ENCODE results near the gene CNGA1.

CNGA1 gene

DNA sequence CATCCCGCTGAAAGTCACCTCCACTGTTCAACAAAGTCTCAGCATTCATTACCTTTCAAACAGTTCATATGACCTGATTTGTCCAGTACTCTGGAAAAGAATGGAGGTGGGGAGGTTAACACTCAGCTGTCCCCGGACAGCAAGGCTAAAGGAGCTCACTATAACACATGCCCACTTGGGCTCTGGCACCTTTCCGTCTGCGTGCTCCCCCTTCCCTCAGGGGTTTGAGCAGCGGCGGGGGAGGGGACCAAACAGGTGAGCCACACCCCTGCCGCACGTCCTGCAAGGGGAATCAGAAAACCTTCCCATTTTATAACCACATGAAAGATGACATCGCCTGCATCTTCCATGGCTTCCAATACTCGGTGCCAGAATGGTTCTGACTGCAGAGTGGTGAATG is 62.2 kb downstream of the CNGA1 start:
- TF ChIP-seq GATA3 (IDR thresholded peaks at IDR 0.05; ENCODE audit: low read depth, low read length) = no peak
- no peak for TF ChIP-seq GATA2 (IDR thresholded peaks at IDR 0.05; ENCODE audit: low read depth, low read length)

DNA sequence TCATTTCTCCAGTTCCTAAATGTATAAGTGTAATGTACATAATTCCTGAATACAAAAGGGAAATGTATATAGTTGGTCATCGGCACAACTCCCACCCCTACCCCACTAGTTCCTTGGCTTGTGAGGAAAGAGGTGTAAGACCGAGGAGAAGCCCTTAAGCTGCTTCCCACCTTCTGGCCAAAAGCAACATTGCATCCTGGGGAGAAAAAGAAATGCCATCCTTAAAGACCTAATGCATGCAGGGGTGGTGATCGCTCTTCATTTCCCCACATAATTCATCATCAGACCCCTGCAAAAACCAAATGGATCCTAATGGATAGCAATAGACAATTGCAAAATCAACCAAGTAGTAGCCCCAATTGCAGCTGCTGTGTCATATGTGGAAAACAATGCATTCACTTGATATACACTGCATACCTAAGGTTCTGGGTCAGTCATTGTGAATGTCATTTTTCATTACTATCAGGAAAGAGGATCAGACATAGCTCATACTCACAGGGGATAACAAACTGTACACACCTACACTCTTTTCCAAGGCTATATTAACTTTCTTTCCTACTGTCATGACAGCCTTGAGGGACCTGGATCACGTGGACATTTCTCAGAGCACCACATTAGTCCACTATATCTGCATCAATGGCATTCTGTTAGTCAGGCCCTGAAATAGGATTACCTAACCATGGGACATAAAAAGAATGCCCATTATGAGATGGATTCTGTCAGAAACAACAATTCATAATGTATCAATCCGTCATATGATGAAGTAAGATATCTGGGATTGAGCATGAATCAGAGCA is 70.4 kb downstream of the CNGA1 start:
- TF ChIP-seq GATA3 (IDR thresholded peaks at IDR 0.05; ENCODE audit: low read depth, low read length) = no peak
- no peak for TF ChIP-seq GATA2 (IDR thresholded peaks at IDR 0.05; ENCODE audit: low read depth, low read length)

DNA sequence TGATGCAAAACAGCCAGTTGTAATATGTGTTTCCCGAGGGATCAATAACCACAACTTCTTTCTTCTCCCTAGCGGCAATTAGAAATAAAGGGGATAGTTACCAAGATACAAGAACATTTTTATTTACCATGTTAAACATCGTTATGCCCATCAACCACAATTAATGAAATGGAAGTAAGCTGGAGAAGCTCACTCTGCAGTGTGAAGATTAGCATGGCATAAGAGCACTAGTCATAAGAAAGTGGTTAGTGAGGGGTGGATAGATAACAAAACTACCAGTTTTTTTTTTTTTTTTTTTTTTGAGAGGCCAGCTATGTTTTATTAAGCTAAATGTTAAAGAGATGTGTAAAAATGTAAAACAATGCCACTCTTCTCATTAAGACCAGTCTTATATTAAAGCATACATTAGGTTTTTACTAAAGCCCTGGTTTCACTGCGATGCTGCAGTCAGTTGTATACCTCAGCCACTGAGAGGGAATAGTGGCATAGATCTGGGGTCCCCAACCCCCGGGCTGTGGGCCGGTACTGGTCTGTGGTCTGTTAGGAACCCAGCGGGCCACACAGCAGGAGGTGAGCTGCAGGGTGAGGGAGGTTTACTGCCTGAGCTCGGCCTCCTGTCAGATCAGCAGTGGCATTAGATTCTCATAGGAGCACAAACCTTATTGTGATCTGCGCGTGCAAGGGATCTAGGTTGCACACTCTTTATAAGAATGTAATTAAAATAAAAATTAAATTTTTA is 74.2 kb downstream of the CNGA1 start:
- TF ChIP-seq GATA2 (IDR thresholded peaks at IDR 0.05; ENCODE audit: low read depth, low read length) = no peak

DNA sequence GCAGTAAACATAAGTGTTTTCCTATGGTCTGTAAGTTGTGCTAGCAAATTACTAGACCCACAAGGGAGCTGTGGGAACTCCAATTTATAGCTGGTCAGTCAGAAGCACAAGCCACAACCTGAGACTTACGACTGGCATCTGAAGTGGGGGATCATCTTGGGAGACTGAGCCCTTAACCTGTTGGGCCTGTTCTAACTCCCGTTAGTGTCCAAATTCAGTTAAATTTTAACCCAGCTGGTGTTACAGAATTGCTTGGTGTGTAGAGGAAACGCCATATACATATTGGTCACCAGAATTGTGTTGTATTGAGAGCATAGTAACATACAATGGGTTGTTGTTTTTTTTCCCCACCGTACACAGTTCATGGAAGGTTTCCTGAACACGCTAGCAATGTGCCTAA is 77.0 kb downstream of the CNGA1 start:
- TF ChIP-seq GATA3 (IDR thresholded peaks at IDR 0.05; ENCODE audit: low read depth, low read length) = no peak
- TF ChIP-seq GATA2 (IDR thresholded peaks at IDR 0.05; ENCODE audit: low read depth, low read length) = no peak

DNA sequence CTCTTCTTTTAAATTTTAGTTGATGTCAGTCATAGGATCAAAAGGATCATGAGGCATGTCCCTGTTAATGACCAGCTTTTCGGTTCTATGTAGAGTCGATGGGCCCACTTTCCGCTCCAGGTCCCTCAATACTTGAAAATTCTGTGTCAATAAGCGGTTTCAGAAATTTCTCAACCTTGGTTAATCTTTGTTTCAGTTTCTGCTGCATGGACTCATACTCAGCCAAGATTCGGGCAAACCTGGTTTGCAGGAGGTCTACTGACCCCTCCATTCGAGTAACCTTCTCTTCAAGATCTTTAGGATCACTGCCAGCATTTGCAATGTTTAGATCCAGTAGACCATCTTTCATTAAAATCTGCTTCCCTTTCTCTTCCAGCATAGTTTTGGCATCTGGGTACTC is 80.1 kb downstream of the CNGA1 start:
- TF ChIP-seq GATA2 (IDR thresholded peaks at IDR 0.05; ENCODE audit: low read depth, low read length) = no peak
- TF ChIP-seq GATA3 (IDR thresholded peaks at IDR 0.05; ENCODE audit: low read depth, low read length) = no peak

DNA sequence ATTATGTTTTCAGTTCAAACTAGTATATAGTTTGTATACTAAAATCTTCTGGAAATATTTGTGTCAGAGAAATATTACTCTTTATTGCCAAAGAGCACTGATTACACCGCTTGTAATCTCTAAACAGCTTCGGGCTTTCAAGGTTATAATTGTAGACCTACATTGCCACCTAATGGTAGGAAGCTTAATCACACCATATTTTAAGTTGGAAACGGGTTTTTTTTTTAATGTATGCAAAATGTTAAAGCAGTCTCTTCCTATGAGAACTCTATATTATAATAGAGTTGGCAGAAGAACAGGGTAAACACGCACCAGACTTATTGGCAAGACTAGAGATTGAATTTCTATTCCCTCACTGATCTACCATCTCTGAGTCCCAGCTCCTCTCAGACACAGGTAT is 82.6 kb downstream of the CNGA1 start:
- TF ChIP-seq GATA2 (IDR thresholded peaks at IDR 0.05; ENCODE audit: low read depth, low read length) (no peak), GATA3 (IDR thresholded peaks at IDR 0.05; ENCODE audit: low read depth, low read length) (no peak)

DNA sequence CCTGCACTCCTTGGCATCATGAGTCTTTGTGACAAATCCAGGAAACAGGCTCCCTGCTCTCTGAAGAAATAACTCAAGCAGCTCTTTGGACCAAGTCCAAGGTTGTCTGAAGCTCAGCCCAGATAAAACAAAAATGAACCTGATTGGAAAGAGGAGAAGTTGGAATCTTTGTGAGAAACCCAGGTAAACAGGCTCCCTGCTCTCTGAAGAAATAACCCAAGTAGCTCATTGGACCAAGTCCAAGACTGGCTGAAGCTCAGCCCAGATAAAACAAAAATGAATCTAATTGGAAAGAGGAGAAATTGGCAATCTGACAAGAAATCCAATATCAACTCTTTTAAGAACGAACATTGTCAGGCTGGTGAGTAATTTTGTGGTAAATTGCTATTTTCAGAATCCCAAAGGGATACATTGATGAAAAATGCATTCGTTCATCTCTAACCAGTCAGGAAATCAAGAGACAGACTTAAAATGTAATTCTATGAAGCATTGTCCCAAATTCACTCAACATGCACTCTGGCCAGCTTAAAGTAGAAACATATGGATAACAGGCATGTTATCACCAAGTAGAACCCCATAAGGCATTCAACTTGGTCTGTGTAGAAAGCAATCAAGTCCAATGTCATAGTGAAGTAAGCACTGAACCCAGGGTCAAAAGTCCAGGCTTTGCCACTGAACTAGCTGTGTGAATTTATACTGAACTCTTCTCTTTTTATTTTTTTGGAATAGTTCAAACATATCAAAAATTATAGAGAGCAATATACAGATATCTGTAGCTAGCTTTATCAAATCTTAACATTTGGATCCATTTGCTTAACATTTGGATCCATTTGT is 85.3 kb downstream of the CNGA1 start:
- TF ChIP-seq GATA2 (IDR thresholded peaks at IDR 0.05; ENCODE audit: low read depth, low read length) (no peak), GATA3 (IDR thresholded peaks at IDR 0.05; ENCODE audit: low read depth, low read length) (no peak)

DNA sequence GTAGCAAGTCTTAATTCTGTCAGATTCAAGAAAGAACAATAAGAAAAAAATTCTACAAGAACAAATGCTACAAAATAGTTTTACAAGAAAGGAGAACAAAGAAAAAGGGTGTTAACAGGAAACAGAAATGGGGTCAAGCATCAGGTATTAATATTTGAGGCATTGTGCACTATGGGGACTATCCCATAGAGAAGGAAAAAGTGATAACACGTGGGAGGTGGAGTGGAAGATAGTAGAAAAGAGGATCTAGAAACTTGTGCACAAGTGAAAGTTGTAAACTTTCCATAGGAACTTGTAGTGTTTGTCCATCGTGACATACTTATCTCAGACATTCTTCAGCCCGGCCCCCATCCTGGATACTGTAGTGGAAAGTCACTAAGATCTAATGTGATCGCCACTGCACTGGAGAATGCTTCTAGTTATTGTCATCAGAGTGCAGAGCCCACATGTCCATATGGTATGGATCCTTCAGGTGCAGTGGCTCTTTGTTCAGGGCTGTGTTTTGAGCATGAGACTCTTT is 86.7 kb downstream of the CNGA1 start:
- TF ChIP-seq GATA3 (IDR thresholded peaks at IDR 0.05; ENCODE audit: low read depth, low read length) (no peak), GATA2 (IDR thresholded peaks at IDR 0.05; ENCODE audit: low read depth, low read length) (no peak)

DNA sequence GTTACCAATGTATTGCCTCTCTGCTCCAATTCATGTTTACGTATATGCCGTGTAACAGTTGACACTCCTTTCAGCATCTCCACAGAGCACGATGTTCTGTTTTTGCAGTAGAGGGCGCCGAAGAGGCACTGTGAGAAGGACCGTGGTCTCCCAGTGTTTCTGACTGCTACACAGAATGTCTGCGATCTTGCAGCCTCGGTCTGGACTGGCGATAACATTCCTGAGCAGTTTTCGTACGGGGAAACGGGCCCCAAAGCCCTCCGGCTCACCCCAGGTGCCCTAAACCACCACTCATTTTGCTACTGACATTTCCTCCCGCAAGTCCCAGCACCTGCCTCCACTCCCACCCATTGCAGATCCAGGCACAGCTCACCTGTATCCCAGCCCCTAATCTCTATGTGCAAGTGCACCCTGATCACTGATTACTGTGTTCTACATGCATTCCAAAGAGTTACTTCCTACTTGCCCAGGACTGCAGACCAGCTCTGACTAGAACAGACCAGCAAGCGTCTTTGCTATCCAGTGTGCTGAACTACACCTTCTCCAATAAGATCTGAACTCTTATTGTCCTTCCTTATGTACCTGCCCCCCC is 89.7 kb downstream of the CNGA1 start:
- TF ChIP-seq GATA2 (IDR thresholded peaks at IDR 0.05; ENCODE audit: low read depth, low read length) = no peak
- no peak for TF ChIP-seq GATA3 (IDR thresholded peaks at IDR 0.05; ENCODE audit: low read depth, low read length)

DNA sequence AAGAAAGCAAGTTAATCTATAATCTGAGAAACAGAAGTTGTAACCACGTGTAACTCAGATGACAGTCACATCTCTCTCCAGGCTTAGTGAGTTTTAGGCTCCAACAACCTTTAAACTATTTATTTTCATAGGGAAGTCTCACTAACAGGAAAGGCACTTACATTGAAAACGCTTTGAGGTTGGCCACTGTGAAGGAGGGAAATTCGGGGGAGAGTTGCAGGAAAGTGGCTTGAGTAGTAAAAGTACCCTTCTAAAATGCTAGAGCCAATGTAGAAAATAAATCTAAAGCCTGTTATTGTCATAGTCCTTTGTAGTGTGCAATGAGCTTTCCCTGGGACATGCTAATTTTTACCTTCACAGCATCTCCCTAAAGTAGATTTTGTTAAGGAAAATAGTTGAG is 101.1 kb downstream of the CNGA1 start:
- no peak for TF ChIP-seq GATA3 (IDR thresholded peaks at IDR 0.05; ENCODE audit: low read depth, low read length)
- TF ChIP-seq GATA2 (IDR thresholded peaks at IDR 0.05; ENCODE audit: low read depth, low read length) = no peak

DNA sequence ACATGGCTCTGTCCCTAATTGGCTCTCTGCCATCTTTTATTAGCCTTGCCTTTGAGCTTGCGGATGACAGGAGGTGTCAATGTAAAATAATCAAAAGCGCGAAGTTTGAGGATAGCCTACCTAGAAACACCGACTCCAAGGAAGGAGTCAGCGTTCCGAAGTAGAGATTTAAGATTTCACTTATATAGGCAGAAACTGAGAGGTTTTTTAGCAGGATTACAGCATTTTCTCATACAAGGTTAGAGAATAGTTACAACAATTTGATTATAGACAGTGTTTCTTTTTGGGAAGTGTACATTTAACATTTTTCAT is 101.6 kb downstream of the CNGA1 start:
- no peak for TF ChIP-seq GATA2 (IDR thresholded peaks at IDR 0.05; ENCODE audit: low read depth, low read length)
- no peak for TF ChIP-seq GATA3 (IDR thresholded peaks at IDR 0.05; ENCODE audit: low read depth, low read length)

DNA sequence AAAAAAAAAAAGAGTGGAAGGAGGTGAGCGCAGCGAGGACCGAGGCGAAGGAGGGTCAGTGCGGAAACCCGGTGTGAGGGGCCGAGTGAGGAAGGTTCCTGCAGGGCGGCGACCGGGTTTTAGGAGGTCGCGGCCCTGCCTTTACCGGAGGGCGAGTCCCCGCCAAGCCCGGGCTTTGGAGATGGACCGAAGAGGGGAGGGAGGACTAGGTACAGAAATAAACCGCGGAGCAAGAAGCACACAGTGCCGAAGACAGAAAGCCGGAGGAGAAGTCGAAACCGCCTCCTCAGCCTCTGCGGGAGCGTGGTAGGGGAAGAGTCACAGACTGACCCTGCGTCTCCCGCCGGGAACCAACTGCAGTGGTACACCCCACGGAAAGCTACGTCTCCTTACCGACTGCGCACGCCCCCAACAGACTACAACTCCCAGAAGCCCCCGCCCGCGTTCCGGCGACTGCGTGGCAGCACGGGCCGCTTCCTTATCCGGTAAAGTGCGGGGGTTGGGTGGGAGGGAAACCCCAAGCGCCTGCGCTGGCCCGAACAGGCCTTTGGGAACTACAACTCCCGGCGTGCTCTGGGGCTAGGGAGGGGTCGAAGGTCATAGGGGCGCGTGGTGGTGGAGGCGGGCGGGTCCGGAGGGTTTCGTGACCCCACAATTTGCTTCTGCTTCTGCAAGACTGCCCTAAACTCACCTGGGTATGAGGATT is 102.1 kb downstream of the CNGA1 start, which contains the start of gene NFXL1:
Gene NFXL1 (minus strand): TSS at position 364 of the 706 bp plus-strand sequence. CDS start 380 bp downstream, outside the sequence.
- TF ChIP-seq GATA2 (IDR thresholded peaks at IDR 0.05; ENCODE audit: low read depth, low read length) (no peak), GATA3 (IDR thresholded peaks at IDR 0.05; ENCODE audit: low read depth, low read length) (no peak)

DNA sequence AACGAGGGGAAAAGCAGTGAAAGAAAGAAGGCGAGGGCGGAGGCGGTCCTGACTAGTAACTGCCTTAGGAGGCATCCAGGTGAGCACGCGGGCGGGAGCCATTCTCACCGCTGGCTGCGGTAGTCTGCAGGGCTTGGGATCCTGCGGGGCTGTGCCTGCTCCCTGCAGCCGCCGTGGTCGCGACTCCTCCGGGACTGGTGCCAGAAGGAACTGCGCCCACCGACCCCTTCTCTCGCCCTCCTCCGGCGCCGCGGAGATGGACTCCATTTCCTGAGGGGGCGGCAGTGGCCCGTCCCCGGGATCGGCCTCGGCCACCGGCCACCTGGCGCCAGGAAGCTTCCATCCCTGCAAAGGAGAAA is 102.6 kb downstream of the CNGA1 start:
- no peak for TF ChIP-seq GATA3 (IDR thresholded peaks at IDR 0.05; ENCODE audit: low read depth, low read length)
- TF ChIP-seq GATA2 (IDR thresholded peaks at IDR 0.05; ENCODE audit: low read depth, low read length) = no peak

Measured in SH-SY5Y (cell line).